Vagina (tissue), 2 donors: Measurements from ENCODE around the gene ABLIM1.

Experiments used
- CTCF ChIP-seq, 3 experiments: fragments of 450-650 bp in 2 of 3; fragments of 200-600 bp in 1 of 3; sonication (generic) in 1 of 3; IDR thresholded peaks; one replicate each; pipeline ENCODE4 v1.5.1; 2017 to 2019; ENCODE audit warnings: antibody characterized with exemption in 3 of 3, mild to moderate bottlenecking in 2 of 3, moderate library complexity in 2 of 3
- POLR2A ChIP-seq, 2 donors: fragments of 450-650 bp; IDR thresholded peaks; one replicate each; pipeline ENCODE4 v1.6.1; 2017; ENCODE audit warnings: antibody characterized with exemption in 2 of 2, mild to moderate bottlenecking in 2 of 2, moderate library complexity in 2 of 2

DNA sequence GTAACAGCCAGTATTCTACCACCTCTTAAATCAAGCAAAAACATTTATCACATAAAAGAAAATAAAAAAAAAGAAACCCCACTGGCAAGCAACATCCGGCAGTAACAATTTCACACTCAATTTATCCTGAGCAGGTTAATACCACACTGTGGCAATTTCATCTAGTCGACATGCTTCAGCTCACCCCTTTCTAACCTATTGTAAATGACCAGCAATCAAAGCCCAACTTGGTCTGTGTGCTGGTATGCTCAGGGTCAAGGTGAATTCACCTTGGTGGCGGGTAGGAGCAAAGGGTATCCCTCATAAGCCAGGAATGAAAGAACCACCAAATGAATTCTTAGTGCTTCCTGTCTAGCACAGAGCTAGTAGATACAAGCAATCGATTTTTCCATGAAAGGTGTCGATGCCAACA is 144.7 kb downstream of the ABLIM1 start:
- TF ChIP-seq POLR2A (IDR thresholded peaks at IDR 0.05) (no peak), CTCF (IDR thresholded peaks at IDR 0.05) (no peak)
